Nephron progenitor cell (in vitro differentiated cells): ENCODE measurements around the gene KRT74.

Experiments
- DNase-seq: peaks from one replicate; pipeline ENCODE4 v3.0.0; 2021
- H3K27ac Mint-ChIP-seq: 2 replicates; pipeline ENCODE4 v1.8.0; 2021; ENCODE audit warnings: mild to moderate bottlenecking, moderate library complexity, mixed read lengths
- H3K27me3 Mint-ChIP-seq: 2 replicates; pipeline ENCODE4 v1.8.0; 2021; ENCODE audit warnings: mild to moderate bottlenecking, low read depth, mixed read lengths; ENCODE audit not compliant: poor library complexity
- H3K36me3 Mint-ChIP-seq: 2 replicates; pipeline ENCODE4 v1.8.0; 2021; ENCODE audit warnings: low read depth, mixed read lengths
- H3K4me1 Mint-ChIP-seq: 2 replicates; pipeline ENCODE4 v1.8.0; 2021; ENCODE audit warnings: mixed read lengths
- H3K4me3 Mint-ChIP-seq: 2 replicates; pipeline ENCODE4 v1.8.0; 2021; ENCODE audit warnings: mild to moderate bottlenecking, moderate library complexity, mixed read lengths
- H3K9me3 Mint-ChIP-seq: 2 replicates; pipeline ENCODE4 v1.8.0; 2021; ENCODE audit warnings: mild to moderate bottlenecking, moderate library complexity, mixed read lengths
- CTCF ChIP-seq: fragments of 200-600 bp; sonication (generic); IDR thresholded peaks from 2 replicates; pipeline ENCODE4 v1.5.0; 2021; ENCODE audit warnings: antibody characterized with exemption

The KRT74 gene

GRCh38 chr12:52566847-52567291 lies 6.8 kb downstream of the KRT74 start:
- H3K4me3 Mint-ChIP-seq = no peak overlapping the region
- no peaks in the 10 kb centered on the region for H3K9me3 Mint-ChIP-seq
- H3K36me3 Mint-ChIP-seq = no peaks in the 10 kb centered on the region
- no peak for DNase-seq
- TF ChIP-seq CTCF = no peak
- no peaks in the 10 kb centered on the region for H3K27me3 Mint-ChIP-seq
- no peak overlapping the region for H3K27ac Mint-ChIP-seq
- H3K4me1 Mint-ChIP-seq = peaks cover 29% of the 10 kb centered on the region

GRCh38 chr12:52564582-52564981 lies 9.1 kb downstream of the KRT74 start:
- no peaks in the 10 kb centered on the region for H3K36me3 Mint-ChIP-seq
- DNase-seq = no peak
- TF ChIP-seq CTCF = no peak
- H3K4me1 Mint-ChIP-seq = peaks cover 23% of the 10 kb centered on the region
- no peak overlapping the region for H3K4me3 Mint-ChIP-seq
- H3K27me3 Mint-ChIP-seq = peaks cover 4% of the 10 kb centered on the region
- H3K27ac Mint-ChIP-seq = no peak overlapping the region
- H3K9me3 Mint-ChIP-seq = no peaks in the 10 kb centered on the region

GRCh38 chr12:52561880-52562449 lies 11.7 kb downstream of the KRT74 start:
- H3K4me3 Mint-ChIP-seq = no peak overlapping the region
- peaks cover 9% of the 10 kb centered on the region for H3K27me3 Mint-ChIP-seq
- no peaks in the 10 kb centered on the region for H3K9me3 Mint-ChIP-seq
- no peaks in the 10 kb centered on the region for H3K36me3 Mint-ChIP-seq
- DNase-seq = no peak
- H3K4me1 Mint-ChIP-seq = peaks cover 18% of the 10 kb centered on the region
- TF ChIP-seq CTCF = no peak
- H3K27ac Mint-ChIP-seq = no peak overlapping the region

GRCh38 chr12:52559979-52560378 lies 13.7 kb downstream of the KRT74 start:
- Mint-ChIP-seq H3K4me3 (no peak overlapping the region), H3K27me3 (peaks cover 9% of the 10 kb centered on the region), H3K9me3 (no peaks in the 10 kb centered on the region), H3K4me1 (peaks cover 10% of the 10 kb centered on the region), H3K27ac (no peak overlapping the region), H3K36me3 (no peaks in the 10 kb centered on the region)
- no peak for TF ChIP-seq CTCF
- DNase-seq = no peak

- Mint-ChIP-seq H3K36me3 (no peaks in the 10 kb centered on the region), H3K27ac (no peak overlapping the region), H3K4me3 (no peak overlapping the region), H3K27me3 (peaks cover 9% of the 10 kb centered on the region), H3K9me3 (no peaks in the 10 kb centered on the region), H3K4me1 (peaks cover 10% of the 10 kb centered on the region)
- no peak for TF ChIP-seq CTCF
- DNase-seq = no peak
Observed at GRCh38 chr12:52558781-52559445, 14.7 kb downstream of the KRT74 start.

GRCh38 chr12:52557476-52557875 lies 16.2 kb downstream of the KRT74 start:
- no peak overlapping the region for H3K4me3 Mint-ChIP-seq
- TF ChIP-seq CTCF = no peak
- peaks cover 13% of the 10 kb centered on the region for H3K27me3 Mint-ChIP-seq
- no peak overlapping the region for H3K27ac Mint-ChIP-seq
- no peaks in the 10 kb centered on the region for H3K9me3 Mint-ChIP-seq
- DNase-seq = no peak
- H3K36me3 Mint-ChIP-seq = no peaks in the 10 kb centered on the region
- peaks cover 10% of the 10 kb centered on the region for H3K4me1 Mint-ChIP-seq
